GM23338 (cell line): Measurements from ENCODE around the gene RCBTB2. TPM values are rescaled to one million over a fixed set of nuclear protein-coding genes. Genes with fewer than 3 reads are reported as not detected.

Experiments used
- ATAC-seq: fragments of 200-7000 bp; cut with Tn5 transposase; 3 replicates; pipeline ENCODE4 v1.9.1; 2020
- DNase-seq: peaks from one replicate; pipeline ENCODE4 v3.0.0-alpha.2; 2015; ENCODE audit warnings: low spot score
- H2AFZ ChIP-seq: fragments of 200-600 bp; sonication (generic); 2 replicates; pipeline ENCODE4 v1.8.0; 2016; ENCODE audit warnings: antibody characterized with exemption, mild to moderate bottlenecking, moderate library complexity
- H3F3A ChIP-seq: fragments of 200-600 bp; sonication (generic); replicated peaks from 2 replicates; pipeline ENCODE4 v1.8.0; 2017; ENCODE audit warnings: antibody characterized with exemption, mixed run types, low read depth
- H3K27ac ChIP-seq: fragments of 200-600 bp; sonication (generic); 2 replicates; pipeline ENCODE4 v1.6.1; 2016; ENCODE audit warnings: low read depth
- H3K27me3 ChIP-seq: fragments of 200-600 bp; sonication (generic); 2 replicates; pipeline ENCODE4 v1.8.0; 2016; ENCODE audit warnings: mild to moderate bottlenecking, mixed run types, moderate library complexity; ENCODE audit not compliant: insufficient read depth
- H3K36me3 ChIP-seq: fragments of 200-600 bp; sonication (generic); 2 replicates; pipeline ENCODE4 v1.8.0; 2016; ENCODE audit warnings: mild to moderate bottlenecking; ENCODE audit not compliant: insufficient read depth
- H3K4me1 ChIP-seq: fragments of 200-600 bp; sonication (generic); 2 replicates; pipeline ENCODE4 v1.8.0; 2016; ENCODE audit warnings: mild to moderate bottlenecking, moderate library complexity; ENCODE audit not compliant: insufficient read depth
- H3K4me2 ChIP-seq: fragments of 200-600 bp; sonication (generic); 2 replicates; pipeline ENCODE4 v1.7.1; 2017; ENCODE audit warnings: mixed run types
- H3K4me3 ChIP-seq: fragments of 200-600 bp; sonication (generic); 2 replicates; pipeline ENCODE4 v1.6.1; 2016; ENCODE audit warnings: mixed run types
- H3K79me2 ChIP-seq: fragments of 200-600 bp; sonication (generic); replicated peaks from 2 replicates; pipeline ENCODE4 v1.8.0; 2017; ENCODE audit warnings: mild to moderate bottlenecking; ENCODE audit not compliant: insufficient read depth
- H3K9me2 ChIP-seq: fragments of 200-600 bp; sonication (generic); 2 replicates; pipeline ENCODE4 v1.8.0; 2017; ENCODE audit not compliant: insufficient read depth
- H4K20me1 ChIP-seq: fragments of 200-600 bp; sonication (generic); replicated peaks from 2 replicates; pipeline ENCODE4 v1.8.0; 2017; ENCODE audit warnings: mild to moderate bottlenecking; ENCODE audit not compliant: insufficient read depth
- H3K27ac Mint-ChIP-seq: 2 replicates; pipeline ENCODE4 v1.8.0; 2020; ENCODE audit warnings: inconsistent platforms, mild to moderate bottlenecking, moderate library complexity, mixed read lengths
- H3K27me3 Mint-ChIP-seq: 3 replicates; pipeline ENCODE4 v1.8.0; 2022; ENCODE audit warnings: low read depth, mild to moderate bottlenecking, moderate library complexity, mixed read lengths, inconsistent platforms; ENCODE audit not compliant: insufficient read depth, poor library complexity
- H3K36me3 Mint-ChIP-seq: 3 replicates; pipeline ENCODE4 v1.8.0; 2021; ENCODE audit warnings: low read depth, mild to moderate bottlenecking, inconsistent platforms, moderate library complexity, mixed read lengths
- H3K4me1 Mint-ChIP-seq: 3 replicates; pipeline ENCODE4 v1.8.0; 2020; ENCODE audit warnings: mild to moderate bottlenecking, inconsistent platforms, mixed read lengths
- H3K4me3 Mint-ChIP-seq: 3 replicates; pipeline ENCODE4 v1.8.0; 2021; ENCODE audit warnings: moderate library complexity, mild to moderate bottlenecking, inconsistent platforms, mixed read lengths
- H3K9me3 Mint-ChIP-seq: 3 replicates; pipeline ENCODE4 v1.8.0; 2020; ENCODE audit warnings: moderate library complexity, mild to moderate bottlenecking, inconsistent platforms, mixed read lengths
- EZH2 ChIP-seq: fragments of 200-600 bp; sonication (generic); IDR thresholded peaks from one replicate; pipeline ENCODE4 v1.8.0; 2017; ENCODE audit warnings: antibody characterized with exemption, mild to moderate bottlenecking, low read depth; ENCODE audit not compliant: unreplicated experiment
- EZH2phosphoT487 ChIP-seq: fragments of 200-600 bp; sonication (generic); IDR thresholded peaks from one replicate; pipeline ENCODE4 v1.8.1; 2018; ENCODE audit warnings: antibody characterized with exemption; ENCODE audit not compliant: unreplicated experiment
- JUNB ChIP-seq: IDR thresholded peaks from one replicate; pipeline ENCODE4 v1.6.1; 2016; ENCODE audit warnings: antibody characterized with exemption; ENCODE audit not compliant: unreplicated experiment
- NANOG ChIP-seq: IDR thresholded peaks from 2 replicates; pipeline ENCODE4 v1.6.1; 2016; ENCODE audit warnings: antibody characterized with exemption, borderline replicate concordance
- POLR2AphosphoS5 ChIP-seq: IDR thresholded peaks from 2 replicates; pipeline ENCODE4 v1.6.1; 2016; ENCODE audit warnings: antibody characterized with exemption, low read depth
- STAT1 ChIP-seq: IDR thresholded peaks from one replicate; pipeline ENCODE4 v1.6.1; 2016; ENCODE audit warnings: antibody characterized with exemption; ENCODE audit not compliant: unreplicated experiment
- ZNF331 ChIP-seq: fragments of 250-450 bp; sonication (Bioruptor Pico); IDR thresholded peaks from 2 replicates; pipeline ENCODE4 v1.5.0; 2020; ENCODE audit warnings: low read depth, mild to moderate bottlenecking, moderate library complexity
- polyA plus RNA-seq: library from polyadenylated mRNA; unstranded; fragments of >200 nt; fragmentation: Nextera tagmentation; extraction: Ambion mirVana; gene quantifications from 2 replicates; pipeline ENCODE4 v1.2.1, GENCODE V29; 2016
- total RNA-seq: library from RNA; depleted of rRNA; stranded (reverse); fragments of >200 nt; shearing (Covaris generic); gene quantifications from 2 replicates; pipeline ENCODE4 v1.2.3, GENCODE V29; 2014
- TF ChIP-seq, protein P1 (sequence below): IDR thresholded peaks from one replicate; pipeline ENCODE4 v1.6.1; 2018; ENCODE audit warnings: antibody characterized with exemption; ENCODE audit not compliant: unreplicated experiment
- TF ChIP-seq, protein P2 (sequence below): fragments of 250-450 bp; sonication (Bioruptor Pico); IDR thresholded peaks from 2 replicates; pipeline ENCODE4 v1.5.0; 2020; ENCODE audit warnings: mild to moderate bottlenecking, moderate library complexity
- TF ChIP-seq, protein P3 (sequence below): IDR thresholded peaks from 2 replicates; pipeline ENCODE4 v1.6.1; 2016; ENCODE audit warnings: antibody characterized with exemption

The RCBTB2 gene
- total and polyA plus RNA-seq, 2 experiments from 2014 or later: 8.1 to 20.8 TPM

DNA sequence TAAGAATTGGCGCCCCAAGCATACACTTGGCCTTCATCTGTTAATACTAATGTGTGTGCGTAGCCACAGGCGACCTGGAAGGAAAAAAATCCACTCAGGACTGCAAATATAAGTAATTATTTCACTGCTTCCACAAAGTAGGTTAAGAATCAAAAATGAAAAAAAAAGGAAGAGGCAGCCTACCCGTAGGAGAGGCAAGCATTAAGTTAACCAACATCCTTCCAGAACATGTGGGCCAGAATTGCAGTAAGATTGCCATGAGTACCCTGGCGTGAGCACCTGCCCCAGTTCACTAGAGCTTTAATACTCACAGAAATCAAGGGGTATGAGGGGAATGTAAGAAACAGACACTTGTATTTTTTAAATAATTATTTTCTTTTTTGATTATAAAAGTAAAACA, 22.2 kb downstream of the RCBTB2 start:
- Histone ChIP-seq H3K4me2 (no peak overlapping the region), H4K20me1 (no peaks in the 10 kb centered on the region), H3K4me3 (no peak overlapping the region), H2AFZ (no peak overlapping the region), H3K79me2 (no peaks in the 10 kb centered on the region), H3K27ac (no peak overlapping the region), H3K27me3 (no peaks in the 10 kb centered on the region), H3K36me3 (0 out of 2 replicates have a peak, but pooled peaks cover 4% of the 10 kb centered on the region), H3F3A (no peaks in the 10 kb centered on the region), H3K9me2 (no peaks in the 10 kb centered on the region), H3K4me1 (no peaks in the 10 kb centered on the region)
- DNase-seq: no peak
- no peak for TF ChIP-seq EZH2
- no peak for TF ChIP-seq NANOG
- no peak for TF ChIP-seq POLR2AphosphoS5
- no peak for TF ChIP-seq JUNB
- TF ChIP-seq, protein P1, sequence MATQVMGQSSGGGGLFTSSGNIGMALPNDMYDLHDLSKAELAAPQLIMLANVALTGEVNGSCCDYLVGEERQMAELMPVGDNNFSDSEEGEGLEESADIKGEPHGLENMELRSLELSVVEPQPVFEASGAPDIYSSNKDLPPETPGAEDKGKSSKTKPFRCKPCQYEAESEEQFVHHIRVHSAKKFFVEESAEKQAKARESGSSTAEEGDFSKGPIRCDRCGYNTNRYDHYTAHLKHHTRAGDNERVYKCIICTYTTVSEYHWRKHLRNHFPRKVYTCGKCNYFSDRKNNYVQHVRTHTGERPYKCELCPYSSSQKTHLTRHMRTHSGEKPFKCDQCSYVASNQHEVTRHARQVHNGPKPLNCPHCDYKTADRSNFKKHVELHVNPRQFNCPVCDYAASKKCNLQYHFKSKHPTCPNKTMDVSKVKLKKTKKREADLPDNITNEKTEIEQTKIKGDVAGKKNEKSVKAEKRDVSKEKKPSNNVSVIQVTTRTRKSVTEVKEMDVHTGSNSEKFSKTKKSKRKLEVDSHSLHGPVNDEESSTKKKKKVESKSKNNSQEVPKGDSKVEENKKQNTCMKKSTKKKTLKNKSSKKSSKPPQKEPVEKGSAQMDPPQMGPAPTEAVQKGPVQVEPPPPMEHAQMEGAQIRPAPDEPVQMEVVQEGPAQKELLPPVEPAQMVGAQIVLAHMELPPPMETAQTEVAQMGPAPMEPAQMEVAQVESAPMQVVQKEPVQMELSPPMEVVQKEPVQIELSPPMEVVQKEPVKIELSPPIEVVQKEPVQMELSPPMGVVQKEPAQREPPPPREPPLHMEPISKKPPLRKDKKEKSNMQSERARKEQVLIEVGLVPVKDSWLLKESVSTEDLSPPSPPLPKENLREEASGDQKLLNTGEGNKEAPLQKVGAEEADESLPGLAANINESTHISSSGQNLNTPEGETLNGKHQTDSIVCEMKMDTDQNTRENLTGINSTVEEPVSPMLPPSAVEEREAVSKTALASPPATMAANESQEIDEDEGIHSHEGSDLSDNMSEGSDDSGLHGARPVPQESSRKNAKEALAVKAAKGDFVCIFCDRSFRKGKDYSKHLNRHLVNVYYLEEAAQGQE: no peak
- no peak for TF ChIP-seq STAT1
- no peak for TF ChIP-seq ZNF331 (CRISPR knock-in tag)
- TF ChIP-seq, protein P2, sequence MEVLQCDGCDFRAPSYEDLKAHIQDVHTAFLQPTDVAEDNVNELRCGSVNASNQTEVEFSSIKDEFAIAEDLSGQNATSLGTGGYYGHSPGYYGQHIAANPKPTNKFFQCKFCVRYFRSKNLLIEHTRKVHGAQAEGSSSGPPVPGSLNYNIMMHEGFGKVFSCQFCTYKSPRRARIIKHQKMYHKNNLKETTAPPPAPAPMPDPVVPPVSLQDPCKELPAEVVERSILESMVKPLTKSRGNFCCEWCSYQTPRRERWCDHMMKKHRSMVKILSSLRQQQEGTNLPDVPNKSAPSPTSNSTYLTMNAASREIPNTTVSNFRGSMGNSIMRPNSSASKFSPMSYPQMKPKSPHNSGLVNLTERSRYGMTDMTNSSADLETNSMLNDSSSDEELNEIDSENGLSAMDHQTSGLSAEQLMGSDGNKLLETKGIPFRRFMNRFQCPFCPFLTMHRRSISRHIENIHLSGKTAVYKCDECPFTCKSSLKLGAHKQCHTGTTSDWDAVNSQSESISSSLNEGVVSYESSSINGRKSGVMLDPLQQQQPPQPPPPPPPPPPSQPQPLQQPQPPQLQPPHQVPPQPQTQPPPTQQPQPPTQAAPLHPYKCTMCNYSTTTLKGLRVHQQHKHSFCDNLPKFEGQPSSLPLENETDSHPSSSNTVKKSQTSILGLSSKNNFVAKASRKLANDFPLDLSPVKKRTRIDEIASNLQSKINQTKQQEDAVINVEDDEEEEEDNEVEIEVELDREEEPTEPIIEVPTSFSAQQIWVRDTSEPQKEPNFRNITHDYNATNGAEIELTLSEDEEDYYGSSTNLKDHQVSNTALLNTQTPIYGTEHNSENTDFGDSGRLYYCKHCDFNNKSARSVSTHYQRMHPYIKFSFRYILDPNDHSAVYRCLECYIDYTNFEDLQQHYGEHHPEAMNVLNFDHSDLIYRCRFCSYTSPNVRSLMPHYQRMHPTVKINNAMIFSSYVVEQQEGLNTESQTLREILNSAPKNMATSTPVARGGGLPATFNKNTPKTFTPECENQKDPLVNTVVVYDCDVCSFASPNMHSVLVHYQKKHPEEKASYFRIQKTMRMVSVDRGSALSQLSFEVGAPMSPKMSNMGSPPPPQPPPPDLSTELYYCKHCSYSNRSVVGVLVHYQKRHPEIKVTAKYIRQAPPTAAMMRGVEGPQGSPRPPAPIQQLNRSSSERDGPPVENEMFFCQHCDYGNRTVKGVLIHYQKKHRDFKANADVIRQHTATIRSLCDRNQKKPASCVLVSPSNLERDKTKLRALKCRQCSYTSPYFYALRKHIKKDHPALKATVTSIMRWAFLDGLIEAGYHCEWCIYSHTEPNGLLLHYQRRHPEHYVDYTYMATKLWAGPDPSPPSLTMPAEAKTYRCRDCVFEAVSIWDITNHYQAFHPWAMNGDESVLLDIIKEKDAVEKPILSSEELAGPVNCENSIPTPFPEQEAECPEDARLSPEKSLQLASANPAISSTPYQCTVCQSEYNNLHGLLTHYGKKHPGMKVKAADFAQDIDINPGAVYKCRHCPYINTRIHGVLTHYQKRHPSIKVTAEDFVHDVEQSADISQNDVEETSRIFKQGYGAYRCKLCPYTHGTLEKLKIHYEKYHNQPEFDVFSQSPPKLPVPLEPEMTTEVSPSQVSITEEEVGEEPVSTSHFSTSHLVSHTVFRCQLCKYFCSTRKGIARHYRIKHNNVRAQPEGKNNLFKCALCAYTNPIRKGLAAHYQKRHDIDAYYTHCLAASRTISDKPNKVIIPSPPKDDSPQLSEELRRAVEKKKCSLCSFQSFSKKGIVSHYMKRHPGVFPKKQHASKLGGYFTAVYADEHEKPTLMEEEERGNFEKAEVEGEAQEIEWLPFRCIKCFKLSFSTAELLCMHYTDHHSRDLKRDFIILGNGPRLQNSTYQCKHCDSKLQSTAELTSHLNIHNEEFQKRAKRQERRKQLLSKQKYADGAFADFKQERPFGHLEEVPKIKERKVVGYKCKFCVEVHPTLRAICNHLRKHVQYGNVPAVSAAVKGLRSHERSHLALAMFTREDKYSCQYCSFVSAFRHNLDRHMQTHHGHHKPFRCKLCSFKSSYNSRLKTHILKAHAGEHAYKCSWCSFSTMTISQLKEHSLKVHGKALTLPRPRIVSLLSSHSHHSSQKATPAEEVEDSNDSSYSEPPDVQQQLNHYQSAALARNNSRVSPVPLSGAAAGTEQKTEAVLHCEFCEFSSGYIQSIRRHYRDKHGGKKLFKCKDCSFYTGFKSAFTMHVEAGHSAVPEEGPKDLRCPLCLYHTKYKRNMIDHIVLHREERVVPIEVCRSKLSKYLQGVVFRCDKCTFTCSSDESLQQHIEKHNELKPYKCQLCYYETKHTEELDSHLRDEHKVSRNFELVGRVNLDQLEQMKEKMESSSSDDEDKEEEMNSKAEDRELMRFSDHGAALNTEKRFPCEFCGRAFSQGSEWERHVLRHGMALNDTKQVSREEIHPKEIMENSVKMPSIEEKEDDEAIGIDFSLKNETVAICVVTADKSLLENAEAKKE (CRISPR knock-in tag): no peak
- TF ChIP-seq, protein P3, sequence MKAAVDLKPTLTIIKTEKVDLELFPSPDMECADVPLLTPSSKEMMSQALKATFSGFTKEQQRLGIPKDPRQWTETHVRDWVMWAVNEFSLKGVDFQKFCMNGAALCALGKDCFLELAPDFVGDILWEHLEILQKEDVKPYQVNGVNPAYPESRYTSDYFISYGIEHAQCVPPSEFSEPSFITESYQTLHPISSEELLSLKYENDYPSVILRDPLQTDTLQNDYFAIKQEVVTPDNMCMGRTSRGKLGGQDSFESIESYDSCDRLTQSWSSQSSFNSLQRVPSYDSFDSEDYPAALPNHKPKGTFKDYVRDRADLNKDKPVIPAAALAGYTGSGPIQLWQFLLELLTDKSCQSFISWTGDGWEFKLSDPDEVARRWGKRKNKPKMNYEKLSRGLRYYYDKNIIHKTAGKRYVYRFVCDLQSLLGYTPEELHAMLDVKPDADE: no peak
- TF ChIP-seq EZH2phosphoT487: no peak
- peaks cover 5% of the 10 kb centered on the region for H3K27me3 Mint-ChIP-seq
- no peak overlapping the region for H3K27ac Mint-ChIP-seq
- no peak for ATAC-seq
- no peaks in the 10 kb centered on the region for H3K4me1 Mint-ChIP-seq
- H3K9me3 Mint-ChIP-seq: no peaks in the 10 kb centered on the region
- H3K4me3 Mint-ChIP-seq: no peak overlapping the region
- no peaks in the 10 kb centered on the region for H3K36me3 Mint-ChIP-seq
